Trophoblast cell (in vitro differentiated cells and primary cell): Measurements from ENCODE around the gene ADCY5.

ENCODE experiments used
- DNase-seq, 2 donors: peaks; one replicate each; pipeline ENCODE4 v3.0.0-alpha.2; 2016
- H2AFZ ChIP-seq: 2 replicates; pipeline ENCODE4 v1.6.1; 2013; ENCODE audit warnings: low read length, moderate library complexity, mild to moderate bottlenecking; ENCODE audit not compliant: insufficient read depth, poor library complexity
- H2AK5ac ChIP-seq: 2 replicates; pipeline ENCODE4 v1.6.1; 2013; ENCODE audit warnings: mild to moderate bottlenecking, low read length
- H2BK120ac ChIP-seq: 2 replicates; pipeline ENCODE4 v1.6.1; 2013; ENCODE audit warnings: low read length, mild to moderate bottlenecking, moderate library complexity; ENCODE audit not compliant: insufficient read depth, poor library complexity
- H2BK12ac ChIP-seq: 2 replicates; pipeline ENCODE4 v1.6.1; 2013; ENCODE audit warnings: mild to moderate bottlenecking, low read length, moderate library complexity
- H2BK5ac ChIP-seq: 2 replicates; pipeline ENCODE4 v1.6.1; 2013; ENCODE audit warnings: low read length, low read depth, moderate library complexity, mild to moderate bottlenecking; ENCODE audit not compliant: poor library complexity
- H3K14ac ChIP-seq: 2 replicates; pipeline ENCODE4 v1.6.1; 2013; ENCODE audit warnings: mild to moderate bottlenecking, low read length
- H3K18ac ChIP-seq: 2 replicates; pipeline ENCODE4 v1.6.1; 2013; ENCODE audit warnings: mild to moderate bottlenecking, low read length
- H3K23ac ChIP-seq: 2 replicates; pipeline ENCODE4 v1.6.1; 2013; ENCODE audit warnings: low read length
- H3K27ac ChIP-seq: 2 replicates; pipeline ENCODE4 v1.5.1; 2013; ENCODE audit warnings: low read depth, mild to moderate bottlenecking, inconsistent platforms, low read length, moderate library complexity
- H3K27me3 ChIP-seq: 2 replicates; pipeline ENCODE4 v1.6.1; 2013; ENCODE audit warnings: inconsistent platforms, mild to moderate bottlenecking, low read length, moderate library complexity; ENCODE audit not compliant: insufficient read depth
- H3K36me3 ChIP-seq, 2 experiments: 1 replicate in 1 of 2; 2 replicates in 1 of 2; pipeline ENCODE4 v1.6.1; 2013; ENCODE audit warnings: low read length in 2 of 2, mild to moderate bottlenecking in 2 of 2, moderate library complexity in 1 of 2; ENCODE audit not compliant: insufficient read depth in 2 of 2, control insufficient read depth in 1 of 2
- H3K4ac ChIP-seq: 2 replicates; pipeline ENCODE4 v1.6.1; 2013; ENCODE audit warnings: low read depth, mild to moderate bottlenecking, low read length, moderate library complexity
- H3K4me1 ChIP-seq, 2 experiments: 1 replicate in 1 of 2; 2 replicates in 1 of 2; pipeline ENCODE4 v1.6.1; 2013; ENCODE audit warnings: low read length in 2 of 2, mild to moderate bottlenecking in 2 of 2, moderate library complexity in 1 of 2; ENCODE audit not compliant: insufficient read depth in 2 of 2, control insufficient read depth in 1 of 2
- H3K4me2 ChIP-seq: 2 replicates; pipeline ENCODE4 v1.6.1; 2013; ENCODE audit warnings: inconsistent platforms, mild to moderate bottlenecking, low read length, moderate library complexity
- H3K4me3 ChIP-seq: 2 replicates; pipeline ENCODE4 v1.5.1; 2013; ENCODE audit warnings: mild to moderate bottlenecking, low read depth, low read length, inconsistent platforms
- H3K79me1 ChIP-seq: one replicate; pipeline ENCODE4 v1.6.1; 2013; ENCODE audit warnings: low read length
- H3K79me2 ChIP-seq: 2 replicates; pipeline ENCODE4 v1.6.1; 2013; ENCODE audit warnings: low read length, mild to moderate bottlenecking; ENCODE audit not compliant: control insufficient read depth, insufficient read depth, poor library complexity
- H3K9ac ChIP-seq: 2 replicates; pipeline ENCODE4 v1.6.1; 2013; ENCODE audit warnings: mild to moderate bottlenecking, low read length
- H3K9me3 ChIP-seq: 2 replicates; pipeline ENCODE4 v1.6.1; 2013; ENCODE audit warnings: low read depth, mild to moderate bottlenecking, control low read depth, inconsistent platforms, low read length; ENCODE audit not compliant: insufficient read depth
- H4K12ac ChIP-seq: 2 replicates; pipeline ENCODE4 v1.6.1; 2013; ENCODE audit warnings: low read depth, mild to moderate bottlenecking, low read length, moderate library complexity
- H4K8ac ChIP-seq: 2 replicates; pipeline ENCODE4 v1.6.1; 2013; ENCODE audit warnings: low read depth, mild to moderate bottlenecking, low read length, moderate library complexity
- H4K91ac ChIP-seq: one replicate; pipeline ENCODE4 v1.6.1; 2013; ENCODE audit warnings: low read depth, mild to moderate bottlenecking, low read length, moderate library complexity
- WGBS: extraction: QIAGEN DNeasy Blood & Tissue Kit; methylation state at CpG from one replicate; pipeline ENCODE4 v1.1.7; 2013; ENCODE audit warnings: missing lambda C conversion rate; ENCODE audit not compliant: insufficient read length, insufficient coverage; ENCODE audit errors: extremely low coverage; 5-methylcytosine and 5-hydroxymethylcytosine counted together

ADCY5 gene

DNA sequence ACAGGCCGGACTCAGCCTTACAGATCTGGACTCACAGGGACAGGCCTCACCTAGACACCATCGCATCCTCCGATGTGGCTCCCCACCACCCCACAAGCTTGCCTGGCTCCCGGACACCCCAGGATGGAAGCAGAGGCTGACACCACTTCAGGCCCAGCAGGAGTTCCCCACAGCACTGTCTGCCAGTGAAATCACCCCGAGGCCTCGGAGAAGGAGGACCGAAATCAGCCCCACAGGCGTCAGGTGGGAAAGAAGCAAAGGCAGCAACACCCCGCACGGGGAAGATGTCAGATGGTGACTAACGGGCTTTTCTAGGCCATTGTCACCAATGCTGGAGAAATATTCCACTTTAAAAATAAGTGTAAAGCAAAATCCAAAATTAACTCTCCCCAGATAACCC, 18.6 kb downstream of the ADCY5 start:
- H3K79me1 ChIP-seq: no peaks in the 10 kb centered on the region
- H3K36me3 ChIP-seq: no peaks in the 10 kb centered on the region
- no peaks in the 10 kb centered on the region for H3K79me2 ChIP-seq
- no peak overlapping the region for H3K14ac ChIP-seq
- no peak overlapping the region for H2AK5ac ChIP-seq
- no peak overlapping the region for H3K4me3 ChIP-seq
- WGBS: no CpG with 5 or more reads among the region's 11 CpGs
- H2AFZ ChIP-seq: no peak overlapping the region
- no peak overlapping the region for H4K12ac ChIP-seq
- H3K4me2 ChIP-seq: no peak overlapping the region
- H3K23ac ChIP-seq: no peak overlapping the region
- no peak overlapping the region for H3K4ac ChIP-seq
- no peak for DNase-seq
- no peak overlapping the region for H3K18ac ChIP-seq
- no peak overlapping the region for H2BK5ac ChIP-seq
- no peak overlapping the region for H2BK120ac ChIP-seq
- no peak overlapping the region for H3K9ac ChIP-seq
- no peak overlapping the region for H4K8ac ChIP-seq
- no peak overlapping the region for H2BK12ac ChIP-seq
- no peak overlapping the region for H4K91ac ChIP-seq
- H3K9me3 ChIP-seq: no peaks in the 10 kb centered on the region
- H3K4me1 ChIP-seq: no peaks in the 10 kb centered on the region
- H3K27ac ChIP-seq: no peak overlapping the region
- no peaks in the 10 kb centered on the region for H3K27me3 ChIP-seq

DNA sequence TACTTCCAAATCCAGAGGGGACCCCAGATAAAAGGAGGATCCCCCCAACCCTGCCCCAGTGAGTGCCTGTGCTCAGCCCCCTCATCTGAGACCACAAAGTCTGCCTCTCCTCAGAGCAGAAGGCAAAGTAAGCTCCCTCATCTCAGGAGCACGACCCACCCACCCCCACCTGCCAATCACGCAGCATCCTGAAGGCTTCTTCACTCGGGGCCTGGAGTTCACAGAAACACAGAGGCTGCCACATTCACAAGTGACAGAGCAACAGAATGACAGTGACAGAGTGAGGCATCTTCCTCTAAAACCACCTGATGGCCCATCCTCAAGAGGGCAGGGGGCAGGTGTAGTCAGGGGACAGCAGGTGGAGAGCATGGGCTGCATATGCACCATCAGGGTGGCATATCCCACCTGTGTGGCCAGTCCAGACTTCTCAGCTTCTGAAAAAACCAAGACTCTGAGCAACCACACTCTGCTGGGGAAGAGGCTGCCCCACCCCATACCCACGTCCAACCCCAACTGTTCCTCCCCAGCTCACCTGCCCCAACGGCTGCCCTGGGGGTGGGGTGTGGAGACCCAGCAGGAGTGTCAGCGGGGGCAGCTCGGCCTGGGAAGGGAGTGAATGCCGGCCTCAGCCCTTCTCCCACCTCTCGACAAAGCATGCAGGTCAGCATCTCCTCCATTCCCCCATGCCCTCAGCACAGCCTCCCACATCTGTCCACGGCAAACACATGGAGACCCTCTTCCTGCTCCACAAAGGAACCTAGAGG, 19.3 kb downstream of the ADCY5 start:
- Histone ChIP-seq H3K27me3 (no peaks in the 10 kb centered on the region), H2BK12ac (no peak overlapping the region), H3K36me3 (no peaks in the 10 kb centered on the region), H3K4me3 (no peak overlapping the region), H3K4me1 (no peaks in the 10 kb centered on the region), H3K23ac (no peak overlapping the region), H3K4ac (no peak overlapping the region), H3K9ac (no peak overlapping the region), H3K79me1 (no peaks in the 10 kb centered on the region), H3K79me2 (no peaks in the 10 kb centered on the region), H2BK5ac (no peak overlapping the region), H2BK120ac (no peak overlapping the region), H3K27ac (no peak overlapping the region), H3K14ac (no peak overlapping the region), H2AK5ac (no peak overlapping the region), H2AFZ (no peak overlapping the region), H3K4me2 (no peak overlapping the region), H3K18ac (no peak overlapping the region), H4K12ac (no peak overlapping the region), H4K8ac (no peak overlapping the region), H3K9me3 (no peaks in the 10 kb centered on the region), H4K91ac (no peak overlapping the region)
- WGBS: no CpG with 5 or more reads among the region's 10 CpGs
- no peak for DNase-seq

DNA sequence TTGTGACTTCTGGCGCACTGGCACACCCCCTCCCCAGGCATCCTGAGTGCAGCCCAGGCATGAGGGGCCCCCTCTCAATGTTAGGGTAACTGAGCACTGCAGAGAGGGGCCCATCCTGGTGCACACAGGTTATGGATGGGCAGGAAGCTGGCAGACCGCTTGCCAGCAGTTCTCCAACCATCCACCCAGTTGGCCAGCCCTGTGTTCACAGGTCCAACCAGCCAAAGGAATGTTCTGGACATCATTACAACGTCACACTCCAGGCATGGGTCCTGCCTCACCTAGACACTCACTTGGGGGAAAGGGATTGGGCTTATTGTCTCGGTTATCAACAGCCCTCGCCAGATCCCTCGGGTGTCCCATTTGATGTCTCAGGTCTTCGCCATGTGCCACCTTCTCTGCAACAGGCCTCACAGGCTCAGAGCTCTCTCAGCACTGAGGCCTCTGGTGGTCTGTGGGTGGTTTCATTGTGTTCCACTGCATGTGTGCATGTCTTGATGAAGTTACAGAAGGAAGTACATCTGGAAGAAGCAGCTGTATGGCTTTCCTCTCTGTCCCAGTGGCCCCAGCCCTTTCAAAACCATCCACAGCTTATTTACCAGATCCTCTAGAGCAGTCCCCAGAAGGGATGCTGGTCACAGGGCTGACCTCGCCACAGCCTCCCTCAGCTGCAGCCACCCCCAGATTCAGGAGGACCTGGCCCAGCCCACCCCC, 23.7 kb downstream of the ADCY5 start:
- no peak for DNase-seq
- no peak overlapping the region for H2AK5ac ChIP-seq
- no peaks in the 10 kb centered on the region for H3K79me1 ChIP-seq
- no peak overlapping the region for H3K4me2 ChIP-seq
- no peaks in the 10 kb centered on the region for H3K4me1 ChIP-seq
- H3K27ac ChIP-seq: no peak overlapping the region
- H2BK120ac ChIP-seq: no peak overlapping the region
- H2BK5ac ChIP-seq: no peak overlapping the region
- no CpG with 5 or more reads among the region's 8 CpGs for WGBS
- H2BK12ac ChIP-seq: no peak overlapping the region
- H3K9me3 ChIP-seq: no peaks in the 10 kb centered on the region
- H2AFZ ChIP-seq: no peak overlapping the region
- no peak overlapping the region for H4K91ac ChIP-seq
- H3K27me3 ChIP-seq: no peaks in the 10 kb centered on the region
- H4K12ac ChIP-seq: no peak overlapping the region
- H3K9ac ChIP-seq: no peak overlapping the region
- H3K14ac ChIP-seq: no peak overlapping the region
- H3K4ac ChIP-seq: no peak overlapping the region
- H3K36me3 ChIP-seq: no peaks in the 10 kb centered on the region
- H3K79me2 ChIP-seq: no peaks in the 10 kb centered on the region
- H3K4me3 ChIP-seq: no peak overlapping the region
- H3K18ac ChIP-seq: no peak overlapping the region
- H3K23ac ChIP-seq: no peak overlapping the region
- H4K8ac ChIP-seq: no peak overlapping the region

DNA sequence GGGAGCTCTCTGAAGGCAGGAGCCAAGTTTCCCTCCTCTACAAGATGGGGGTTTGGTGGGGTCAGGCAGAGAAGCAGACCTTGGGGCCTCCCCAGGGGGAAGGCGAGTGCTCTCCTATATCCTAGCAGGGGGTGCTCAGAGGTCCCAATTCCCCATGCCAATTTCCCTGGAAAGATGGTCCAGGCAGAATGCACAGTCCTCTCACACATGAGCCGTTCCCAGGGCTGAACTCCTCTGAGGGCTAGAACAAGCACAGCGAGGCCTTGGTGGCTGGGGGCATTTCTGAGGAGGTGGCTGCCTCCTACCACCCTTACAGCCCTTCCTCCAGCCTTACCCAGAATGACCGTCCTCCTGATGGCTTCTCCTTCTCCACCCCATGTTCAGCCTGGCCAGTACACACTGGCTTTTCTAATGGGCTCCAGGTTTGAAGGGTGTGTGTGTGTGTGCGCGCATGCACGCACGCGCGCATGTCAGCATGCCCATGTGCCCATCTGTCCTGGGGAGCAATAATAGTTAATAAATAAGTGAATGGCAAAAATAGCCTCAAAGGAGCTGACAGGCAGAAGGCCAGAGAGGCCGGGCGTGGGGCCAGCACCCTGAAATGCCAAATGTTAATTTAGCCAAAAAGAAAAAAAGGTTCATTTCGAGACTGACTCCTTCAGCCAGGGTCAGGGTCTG, 24.4 kb downstream of the ADCY5 start:
- Histone ChIP-seq H3K36me3 (no peaks in the 10 kb centered on the region), H3K14ac (no peak overlapping the region), H2BK12ac (no peak overlapping the region), H4K12ac (no peak overlapping the region), H2AK5ac (no peak overlapping the region), H3K4me2 (no peak overlapping the region), H4K8ac (no peak overlapping the region), H3K4ac (no peak overlapping the region), H3K79me2 (no peaks in the 10 kb centered on the region), H3K4me1 (no peaks in the 10 kb centered on the region), H3K27ac (no peak overlapping the region), H3K9ac (no peak overlapping the region), H4K91ac (no peak overlapping the region), H3K27me3 (no peaks in the 10 kb centered on the region), H3K23ac (no peak overlapping the region), H2BK5ac (no peak overlapping the region), H2BK120ac (no peak overlapping the region), H2AFZ (no peak overlapping the region), H3K9me3 (no peaks in the 10 kb centered on the region), H3K18ac (no peak overlapping the region), H3K4me3 (no peak overlapping the region), H3K79me1 (no peaks in the 10 kb centered on the region)
- no CpG with 5 or more reads among the region's 13 CpGs for WGBS
- DNase-seq: no peak
